Measurements from ENCODE around the gene PLXNC1.

The PLXNC1 gene

GRCh38 chr12:94148739-94149118, 352 bp downstream of the PLXNC1 start:
- H3K4me3 ChIP-seq (ENCODE audit: low read length), result peak overlapping the region; percentile 56
- TF ChIP-seq CTCF (conservative IDR thresholded peaks at IDR 0.05; ENCODE audit: low read length), result no peak
- DNase-seq (ENCODE audit: low read depth), result no peak

- DNase-seq (ENCODE audit: low read depth), result peak; percentile 40
- peak overlapping the region; percentile 45 for H3K4me3 ChIP-seq (ENCODE audit: low read length)
- no peak for TF ChIP-seq CTCF (conservative IDR thresholded peaks at IDR 0.05; ENCODE audit: low read length)
These were observed 873 bp downstream of the PLXNC1 start for GRCh38 chr12:94149119-94149780.

- no peak for TF ChIP-seq CTCF (conservative IDR thresholded peaks at IDR 0.05; ENCODE audit: low read length)
- DNase-seq (ENCODE audit: low read depth), result no peak
- H3K4me3 ChIP-seq (ENCODE audit: low read length), result peak overlapping the region; percentile 45
These were observed 1.4 kb downstream of the PLXNC1 start for GRCh38 chr12:94149781-94150239.

GRCh38 chr12:94150240-94151121, 2.1 kb downstream of the PLXNC1 start:
- peak overlapping the region; percentile 24 for H3K4me3 ChIP-seq (ENCODE audit: low read length)
- no peak for DNase-seq (ENCODE audit: low read depth)
- no peak for TF ChIP-seq CTCF (conservative IDR thresholded peaks at IDR 0.05; ENCODE audit: low read length)

GRCh38 chr12:94151582-94151981, 3.2 kb downstream of the PLXNC1 start:
- DNase-seq (ENCODE audit: low read depth), result no peak
- no peak overlapping the region for H3K4me3 ChIP-seq (ENCODE audit: low read length)
- no peak for TF ChIP-seq CTCF (conservative IDR thresholded peaks at IDR 0.05; ENCODE audit: low read length)

GRCh38 chr12:94152292-94153078, 4.1 kb downstream of the PLXNC1 start:
- no peak for DNase-seq (ENCODE audit: low read depth)
- no peak overlapping the region for H3K4me3 ChIP-seq (ENCODE audit: low read length)
- no peak for TF ChIP-seq CTCF (conservative IDR thresholded peaks at IDR 0.05; ENCODE audit: low read length)

Data from AG10803 (cell line).